Urothelium cell line (cell line): Measurements from ENCODE around the gene C1QTNF1.

Experiments used
- DNase-seq: peaks from one replicate; pipeline ENCODE4 v3.0.0; 2011; ENCODE audit warnings: low spot score, mixed read lengths
- FAIRE-seq: peaks from 2 replicates; lab custom pipeline; 2011; peaks lifted over from hg19 to GRCh38; lab: Jason Lieb, UNC

C1QTNF1 gene

GRCh38 chr17:79087428-79088143, 63.6 kb downstream of the C1QTNF1 start:
- FAIRE-seq: peak; percentile 97

GRCh38 chr17:79088247-79088996, 64.5 kb downstream of the C1QTNF1 start:
- DNase-seq (no peak), FAIRE-seq (no peak)

More at GRCh38 chr17:79087428-79088143, 63.6 kb downstream of the C1QTNF1 start:
- DNase-seq: peak; percentile 88

- FAIRE-seq (no peak), DNase-seq (no peak)
Measured at GRCh38 chr17:79088997-79089328, 65.0 kb downstream of the C1QTNF1 start.

- no peak for FAIRE-seq
- DNase-seq: no peak
Measured at GRCh38 chr17:79089720-79090442, 65.9 kb downstream of the C1QTNF1 start.

GRCh38 chr17:79090443-79091225, 66.7 kb downstream of the C1QTNF1 start:
- FAIRE-seq (no peak), DNase-seq (no peak)

GRCh38 chr17:79091226-79091670, 67.3 kb downstream of the C1QTNF1 start:
- DNase-seq: no peak
- no peak for FAIRE-seq

GRCh38 chr17:79092567-79092966, 68.6 kb downstream of the C1QTNF1 start:
- FAIRE-seq: no peak
- DNase-seq: no peak

GRCh38 chr17:79093270-79093669, 69.3 kb downstream of the C1QTNF1 start:
- FAIRE-seq (no peak), DNase-seq (no peak)

- no peak for DNase-seq
- FAIRE-seq: no peak
Measured at GRCh38 chr17:79094261-79094660, 70.3 kb downstream of the C1QTNF1 start.

- DNase-seq (no peak), FAIRE-seq (peak; percentile 92)
Measured at GRCh38 chr17:79095345-79096055, 71.5 kb downstream of the C1QTNF1 start.

- DNase-seq (no peak), FAIRE-seq (no peak)
Measured at GRCh38 chr17:79096477-79096876, 72.5 kb downstream of the C1QTNF1 start.

GRCh38 chr17:79097226-79098055, 73.5 kb downstream of the C1QTNF1 start:
- DNase-seq: no peak
- no peak for FAIRE-seq

GRCh38 chr17:79098282-79098867, 74.4 kb downstream of the C1QTNF1 start:
- DNase-seq (no peak), FAIRE-seq (peak; percentile 76)
